HG02571 (cell line): Measurements from ENCODE around the gene SORBS2.

ENCODE experiments used
- ATAC-seq: cut with Tn5 transposase; IDR thresholded peaks from one replicate; pipeline ENCODE4 v1.9.1; 2021; ENCODE audit warnings: mild to moderate bottlenecking, moderate library complexity; ENCODE audit not compliant: unreplicated experiment

SORBS2 gene

DNA sequence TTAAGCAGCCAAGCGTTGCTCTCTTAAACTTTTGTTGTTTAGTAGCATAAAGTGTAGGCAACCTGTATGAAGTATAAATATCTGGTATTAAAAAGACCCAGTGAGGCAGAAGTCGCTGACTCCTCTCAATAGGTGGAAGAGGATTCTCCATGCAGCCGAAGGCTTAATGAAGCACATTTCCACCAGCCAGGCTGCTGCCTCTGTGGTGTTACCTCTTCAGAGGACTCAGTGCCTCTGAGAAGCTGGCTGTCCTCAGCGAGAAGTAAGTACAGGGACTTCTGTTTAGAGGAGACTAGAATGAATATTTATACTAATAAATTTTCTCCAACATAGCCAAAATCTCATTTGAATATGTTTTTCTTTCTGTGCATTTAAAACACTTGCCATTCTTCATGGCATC lies 6.0 kb downstream of the SORBS2 start:
- no peak for ATAC-seq

DNA sequence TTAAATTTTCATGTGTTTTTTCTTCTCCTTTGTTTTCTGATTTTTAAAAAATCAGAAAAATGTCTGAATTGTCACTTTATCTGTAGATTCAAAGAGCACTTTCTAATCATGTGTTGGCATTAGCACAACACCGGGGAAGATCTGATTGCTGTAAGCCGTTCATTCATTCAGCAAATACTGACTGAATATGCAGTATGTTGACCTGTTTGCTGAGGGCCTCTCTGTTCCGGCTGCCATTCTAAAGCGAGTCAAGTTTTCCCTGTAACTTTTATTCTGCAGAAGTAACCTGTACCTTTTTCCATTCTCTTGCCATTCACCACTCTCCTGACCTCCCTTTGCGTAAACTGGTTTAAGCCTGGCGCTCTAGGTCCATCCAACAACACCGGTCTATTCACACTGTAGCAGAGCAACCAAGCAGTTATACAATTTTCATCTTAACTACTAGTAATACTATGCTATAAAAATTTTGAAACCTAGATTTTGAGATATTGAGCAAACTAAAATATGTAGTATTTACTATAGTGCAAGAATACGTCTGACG lies 6.7 kb downstream of the SORBS2 start:
- ATAC-seq, result no peak

GRCh38 chr4:185803022-185803421 lies 9.0 kb downstream of the SORBS2 start:
- ATAC-seq, result no peak

DNA sequence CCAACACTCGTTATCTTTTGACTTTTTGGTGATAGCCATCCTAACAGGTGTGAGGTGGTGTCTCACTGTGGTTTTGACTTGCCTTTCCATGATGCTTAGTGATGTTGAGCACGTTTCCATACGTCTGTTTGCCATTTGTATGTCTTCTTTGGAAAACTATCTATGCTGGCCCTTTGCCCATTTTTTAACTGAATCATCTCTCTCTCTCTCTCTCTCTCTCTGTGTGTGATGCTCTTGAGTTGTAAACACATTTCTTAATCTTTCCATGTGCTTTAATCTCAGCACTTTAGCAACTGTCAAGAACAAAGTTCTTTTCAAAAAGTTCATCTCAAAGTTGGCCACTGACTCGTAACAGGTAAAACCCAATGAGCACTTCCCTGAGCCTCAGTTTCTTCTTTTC lies 10.5 kb downstream of the SORBS2 start:
- no peak for ATAC-seq

GRCh38 chr4:185800266-185800945 lies 11.6 kb downstream of the SORBS2 start:
- ATAC-seq, result no peak

DNA sequence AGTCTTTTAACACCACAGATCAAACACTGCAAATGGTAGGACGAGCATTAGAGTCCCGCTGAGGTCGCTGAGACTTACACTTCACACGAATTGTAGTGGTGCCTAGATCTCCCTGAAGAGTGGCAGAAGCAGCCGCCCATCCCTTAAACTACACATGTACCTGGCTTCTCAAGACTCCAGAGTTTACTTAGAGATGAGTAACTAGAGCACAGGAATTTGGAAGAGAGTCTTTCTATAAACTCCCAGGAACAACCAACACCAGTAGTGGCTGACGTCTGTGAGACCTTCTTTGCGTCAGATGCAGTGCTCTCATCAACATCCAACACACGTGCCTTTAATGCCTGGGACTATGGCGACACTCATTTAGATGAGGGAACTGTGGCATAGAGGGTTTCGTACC lies 12.6 kb downstream of the SORBS2 start:
- no peak for ATAC-seq

DNA sequence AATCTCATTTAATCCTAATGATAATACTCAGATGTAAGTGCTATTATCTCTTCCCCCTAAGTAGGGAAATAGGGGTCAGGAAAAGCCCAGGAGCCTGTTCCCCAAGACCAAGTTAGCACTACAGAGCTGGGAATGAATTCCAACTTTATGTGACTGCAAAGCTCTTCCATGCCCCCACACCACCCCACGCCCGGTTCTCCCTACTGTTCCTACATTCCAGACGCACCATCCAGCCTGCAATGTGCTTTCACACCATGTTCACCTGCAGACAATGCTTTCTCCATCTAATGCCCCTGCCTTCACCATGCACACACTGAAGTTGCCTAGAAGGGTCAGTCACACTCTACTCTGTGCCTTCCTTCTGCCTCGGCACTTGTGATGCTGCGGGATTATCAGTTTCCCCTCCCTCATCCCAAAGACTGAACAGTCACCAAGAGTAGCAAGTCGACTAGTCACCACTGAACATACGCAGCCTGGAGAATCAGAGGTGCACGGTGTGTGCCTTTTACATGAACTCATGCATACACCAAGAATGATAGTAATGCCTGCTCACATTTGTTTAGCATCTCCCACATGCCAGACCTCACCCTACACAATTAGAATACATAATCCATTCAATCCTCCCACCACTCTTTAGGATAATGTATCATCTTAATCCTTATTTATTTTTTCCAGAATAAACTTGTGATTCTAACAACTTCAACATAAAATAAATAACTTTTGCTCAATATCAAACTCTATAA lies 14.2 kb downstream of the SORBS2 start:
- no peak for ATAC-seq

DNA sequence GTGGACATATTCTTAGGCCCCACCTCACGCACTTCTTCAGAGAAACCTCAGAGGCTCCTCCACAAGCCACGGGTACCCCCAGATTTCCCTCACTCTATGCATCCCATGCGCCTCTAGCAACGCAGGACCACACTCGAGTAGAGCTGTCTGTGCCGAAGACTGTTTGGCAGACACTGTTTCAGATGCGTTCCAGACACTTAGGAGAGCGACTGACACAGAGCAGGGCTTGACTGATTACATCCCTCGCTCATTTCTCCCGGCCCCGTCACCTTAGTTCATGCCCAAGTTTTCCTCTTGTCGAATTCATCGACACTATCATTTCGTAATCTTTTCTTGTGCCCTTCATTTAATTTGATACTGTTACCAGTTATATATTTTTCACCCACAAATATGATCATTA lies 15.0 kb downstream of the SORBS2 start:
- no peak for ATAC-seq

- no peak for ATAC-seq
Measured at GRCh38 chr4:185796176-185796575, 15.8 kb downstream of the SORBS2 start.

DNA sequence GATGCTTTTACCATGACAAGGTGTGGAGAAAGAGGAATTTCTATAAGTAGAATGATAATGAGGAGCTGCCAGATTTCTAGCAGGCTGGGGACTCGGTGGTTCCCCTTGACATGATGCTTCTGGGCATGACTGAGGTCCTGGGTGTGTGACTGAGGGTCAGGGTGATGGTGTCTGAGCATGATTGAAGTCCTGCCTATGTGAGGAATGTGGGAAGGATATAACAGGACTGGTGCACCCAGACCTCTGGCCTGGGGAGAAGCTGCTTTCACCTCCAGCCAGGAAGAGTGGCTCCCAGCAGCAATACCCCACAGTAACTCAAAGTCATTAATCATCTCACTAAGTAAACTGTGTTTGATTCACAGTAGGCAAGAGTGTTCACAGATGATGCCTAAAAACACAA lies 17.4 kb downstream of the SORBS2 start:
- no peak for ATAC-seq

DNA sequence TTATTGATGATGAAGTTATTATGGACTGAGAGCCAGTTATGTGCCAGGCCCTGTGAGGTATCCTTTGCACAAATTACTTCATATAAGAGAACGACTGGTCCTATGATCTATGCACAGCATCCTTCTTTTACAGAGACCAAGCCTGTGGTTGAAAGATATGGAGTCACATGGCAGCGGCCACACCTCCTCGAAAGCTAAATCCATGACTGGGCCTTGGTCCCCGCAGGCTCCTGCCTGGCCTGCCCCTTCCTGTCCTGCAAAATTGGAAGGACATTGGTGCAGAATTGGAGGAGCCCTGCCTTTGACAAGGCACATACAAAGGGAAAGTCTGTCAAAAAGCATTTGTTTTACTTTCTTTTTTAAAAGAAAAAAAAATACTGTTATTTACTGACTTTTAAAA lies 18.3 kb downstream of the SORBS2 start:
- no peak for ATAC-seq

DNA sequence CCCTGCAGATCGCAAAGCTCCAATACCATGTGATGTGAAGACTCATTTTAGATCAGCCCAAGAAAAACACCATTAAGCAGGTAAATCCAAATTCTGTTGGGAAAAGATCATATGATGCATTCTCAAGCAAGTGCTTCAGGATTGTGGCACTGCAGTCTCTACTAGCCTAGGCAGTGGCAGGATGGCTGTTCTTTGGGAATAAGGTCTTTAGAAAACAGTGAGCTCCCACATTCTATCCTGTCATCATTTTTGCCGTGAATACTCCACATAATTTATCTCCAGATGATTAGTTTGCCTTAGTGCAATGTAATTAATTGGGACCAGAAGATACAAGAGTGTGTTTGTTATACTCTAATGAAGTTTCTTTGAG lies 18.9 kb downstream of the SORBS2 start:
- no peak for ATAC-seq

DNA sequence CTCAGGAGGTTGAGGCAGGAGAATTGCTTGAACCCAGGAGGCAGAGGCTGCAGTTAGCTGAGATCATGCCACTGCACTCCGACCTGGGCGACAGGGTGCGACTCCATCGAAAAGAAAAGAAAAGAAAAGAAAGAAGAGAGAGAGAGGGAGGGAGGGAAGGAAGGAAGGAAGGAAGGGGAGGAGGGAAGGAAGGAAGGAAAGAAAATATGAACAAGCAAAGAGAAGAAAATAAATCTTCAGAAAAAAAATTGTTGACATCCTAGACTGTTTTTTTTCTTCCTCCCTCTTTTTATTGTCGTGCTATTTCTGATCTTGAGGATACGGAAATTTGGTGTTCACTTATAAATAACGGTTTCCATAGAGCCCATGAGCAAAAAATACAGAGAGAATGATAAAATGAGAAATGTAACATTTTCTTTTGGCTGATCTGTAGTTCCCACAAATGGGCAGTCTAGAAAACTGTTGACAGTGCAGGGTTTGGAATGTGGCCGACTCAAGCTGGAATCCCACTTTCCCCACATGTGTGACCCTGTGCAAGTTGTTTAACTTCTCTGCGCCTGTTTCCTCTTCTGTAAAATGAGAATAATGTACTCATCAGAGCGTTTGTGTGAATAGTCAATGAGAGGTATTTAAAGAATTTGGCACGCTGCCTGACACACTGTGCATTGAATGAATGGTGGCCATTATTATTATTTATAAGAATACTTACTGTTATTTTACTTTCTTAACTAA lies 19.4 kb downstream of the SORBS2 start:
- ATAC-seq, result no peak

- ATAC-seq, result no peak
Measured at GRCh38 chr4:185787926-185788679, 23.9 kb downstream of the SORBS2 start.

GRCh38 chr4:185786422-185786821 lies 25.6 kb downstream of the SORBS2 start:
- no peak for ATAC-seq

DNA sequence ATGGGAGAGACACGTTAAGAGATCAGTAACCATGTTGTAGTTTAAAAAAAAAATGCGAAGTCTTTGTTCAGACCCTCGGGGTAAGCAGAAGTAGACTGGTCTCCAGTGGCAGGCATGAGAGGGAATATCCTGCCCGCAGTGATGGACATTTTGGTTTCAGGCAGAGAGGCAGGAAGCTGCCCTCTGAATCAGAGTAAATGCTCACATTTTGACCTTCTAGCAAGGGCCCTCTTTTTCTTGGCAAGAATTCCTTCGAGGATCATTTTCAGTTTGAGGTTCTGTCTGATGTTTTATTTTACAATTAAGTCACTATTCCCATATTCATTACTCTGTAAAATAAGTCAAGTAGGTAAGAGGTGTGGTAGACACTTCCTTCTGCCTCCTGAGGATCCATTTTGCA lies 28.4 kb downstream of the SORBS2 start:
- no peak for ATAC-seq

GRCh38 chr4:185782523-185782922 lies 29.5 kb downstream of the SORBS2 start:
- ATAC-seq, result no peak

- no peak for ATAC-seq
Measured at GRCh38 chr4:185781555-185782215, 30.3 kb downstream of the SORBS2 start.

DNA sequence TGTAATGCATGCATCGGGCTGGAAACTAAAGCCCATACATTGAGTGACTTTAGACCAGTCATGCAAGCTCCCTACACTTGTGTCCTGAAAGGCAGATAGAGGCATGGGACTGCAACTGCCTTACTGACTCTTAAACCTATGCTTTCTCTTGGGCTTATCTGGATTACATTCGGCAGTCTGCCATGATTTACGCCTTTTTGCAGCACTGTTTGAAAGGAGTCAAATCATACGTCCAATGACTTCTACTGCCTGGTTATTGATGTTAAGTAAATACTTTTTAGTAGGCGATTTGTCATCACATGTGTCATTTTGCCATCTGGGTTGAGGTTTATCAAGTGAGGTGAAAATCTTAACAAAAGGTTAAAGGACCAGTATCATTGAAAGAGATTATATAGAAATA lies 31.5 kb downstream of the SORBS2 start:
- ATAC-seq, result no peak

GRCh38 chr4:185779517-185779916 lies 32.5 kb downstream of the SORBS2 start:
- ATAC-seq, result no peak

GRCh38 chr4:185778307-185778706 lies 33.7 kb downstream of the SORBS2 start:
- no peak for ATAC-seq
